Measurements from ENCODE around the gene GOLGA6B.
"Not testable (repeated sequence)": the region's sequence is repeated elsewhere in the genome, so short reads cannot be mapped to it uniquely, and the experiment has no call there.

The GOLGA6B gene

GRCh38 chr15:72663931-72664330, 9.4 kb downstream of the GOLGA6B start:
- DNase-seq (ENCODE audit: low read depth) = not testable (repeated sequence)

- DNase-seq (ENCODE audit: low read depth) = not testable (repeated sequence)
Observed at GRCh38 chr15:72665706-72666105, 11.2 kb downstream of the GOLGA6B start.

GRCh38 chr15:72669803-72670202, 15.3 kb downstream of the GOLGA6B start:
- DNase-seq (ENCODE audit: low read depth) = not testable (repeated sequence)

GRCh38 chr15:72670656-72671352, 16.3 kb downstream of the GOLGA6B start:
- DNase-seq (ENCODE audit: low read depth) = not testable (repeated sequence)

- no peak for DNase-seq (ENCODE audit: low read depth)
Observed at GRCh38 chr15:72671525-72671924, 17.0 kb downstream of the GOLGA6B start.

- no peak for DNase-seq (ENCODE audit: low read depth)
Observed at GRCh38 chr15:72676838-72677237, 22.3 kb downstream of the GOLGA6B start.

GRCh38 chr15:72680931-72681330, 26.4 kb downstream of the GOLGA6B start:
- no peak for DNase-seq (ENCODE audit: low read depth)

- no peak for DNase-seq (ENCODE audit: low read depth)
Observed at GRCh38 chr15:72682772-72683171, 28.3 kb downstream of the GOLGA6B start.

GRCh38 chr15:72685301-72685924, 30.9 kb downstream of the GOLGA6B start:
- no peak for DNase-seq (ENCODE audit: low read depth)

GRCh38 chr15:72685925-72686794, 31.7 kb downstream of the GOLGA6B start, which contains the start of the genes BBS4 and HIGD2B:
TSS of gene BBS4 (plus strand) at chr15:72686207. CDS start at chr15:72686228, 21 bp downstream.
TSS of gene HIGD2B (minus strand) at chr15:72686182. CDS start at chr15:72676374, 9,808 bp downstream.
- peak; percentile 57 for DNase-seq (ENCODE audit: low read depth)

- DNase-seq (ENCODE audit: low read depth) = no peak
Observed at GRCh38 chr15:72688697-72689096, 34.2 kb downstream of the GOLGA6B start.

- DNase-seq (ENCODE audit: low read depth) = no peak
Observed at GRCh38 chr15:72690938-72691337, 36.4 kb downstream of the GOLGA6B start.

GRCh38 chr15:72698938-72699337, 44.4 kb downstream of the GOLGA6B start:
- DNase-seq (ENCODE audit: low read depth) = no peak

- no peak for DNase-seq (ENCODE audit: low read depth)
Observed at GRCh38 chr15:72700076-72700475, 45.6 kb downstream of the GOLGA6B start.

- no peak for DNase-seq (ENCODE audit: low read depth)
Observed at GRCh38 chr15:72706266-72706665, 51.8 kb downstream of the GOLGA6B start.

- DNase-seq (ENCODE audit: low read depth) = not testable (repeated sequence)
Observed at GRCh38 chr15:72708551-72709303, 54.2 kb downstream of the GOLGA6B start.
